ENCODE measurements around the gene NCKIPSD.

The NCKIPSD gene

DNA sequence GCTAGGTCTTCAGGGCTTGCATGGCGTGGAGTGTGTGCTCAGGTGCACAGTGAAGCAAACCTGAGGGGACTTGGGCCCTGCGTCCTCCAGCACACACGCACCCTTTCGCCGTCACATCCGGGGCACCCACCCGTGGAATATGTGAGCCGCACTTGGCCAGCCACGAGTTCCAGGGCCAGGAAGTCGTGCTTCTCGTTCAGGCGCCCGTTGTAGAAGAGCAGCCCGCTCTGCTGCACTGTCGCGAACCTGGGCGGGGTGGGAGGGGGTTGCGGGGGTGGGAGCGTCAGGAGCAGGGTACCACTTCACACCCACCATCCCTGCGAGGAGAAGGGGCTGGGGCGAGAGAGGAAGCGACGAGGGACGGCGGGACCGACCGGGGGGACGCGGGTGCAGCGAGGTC lies 30.1 kb downstream of the NCKIPSD start:
- DNase-seq (ENCODE audit: low read depth), result no peak
- peak overlapping the region; percentile 46 for H3K4me3 ChIP-seq (ENCODE audit: low read depth, low read length)

DNA sequence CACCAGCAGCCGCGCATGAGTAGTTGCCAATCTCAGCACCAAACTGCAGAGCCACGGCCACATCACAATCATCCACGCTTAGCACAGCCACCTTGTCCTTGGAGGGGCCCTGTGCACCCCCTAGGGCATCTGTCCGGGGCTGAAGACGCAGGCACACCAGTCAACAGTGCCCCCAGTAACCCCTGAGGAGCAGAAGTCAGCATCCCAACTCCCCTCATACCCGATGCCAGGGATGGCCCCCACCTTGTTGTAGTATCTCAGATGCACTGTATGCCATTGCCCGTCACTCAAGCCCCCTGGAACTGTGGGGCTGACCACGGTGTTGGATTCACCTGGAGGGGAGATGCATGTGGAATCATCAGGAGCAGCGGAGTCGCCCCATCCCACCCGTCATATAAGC lies 30.7 kb downstream of the NCKIPSD start:
- DNase-seq (ENCODE audit: low read depth), result no peak
- no peak overlapping the region for H3K4me3 ChIP-seq (ENCODE audit: low read depth, low read length)

DNA sequence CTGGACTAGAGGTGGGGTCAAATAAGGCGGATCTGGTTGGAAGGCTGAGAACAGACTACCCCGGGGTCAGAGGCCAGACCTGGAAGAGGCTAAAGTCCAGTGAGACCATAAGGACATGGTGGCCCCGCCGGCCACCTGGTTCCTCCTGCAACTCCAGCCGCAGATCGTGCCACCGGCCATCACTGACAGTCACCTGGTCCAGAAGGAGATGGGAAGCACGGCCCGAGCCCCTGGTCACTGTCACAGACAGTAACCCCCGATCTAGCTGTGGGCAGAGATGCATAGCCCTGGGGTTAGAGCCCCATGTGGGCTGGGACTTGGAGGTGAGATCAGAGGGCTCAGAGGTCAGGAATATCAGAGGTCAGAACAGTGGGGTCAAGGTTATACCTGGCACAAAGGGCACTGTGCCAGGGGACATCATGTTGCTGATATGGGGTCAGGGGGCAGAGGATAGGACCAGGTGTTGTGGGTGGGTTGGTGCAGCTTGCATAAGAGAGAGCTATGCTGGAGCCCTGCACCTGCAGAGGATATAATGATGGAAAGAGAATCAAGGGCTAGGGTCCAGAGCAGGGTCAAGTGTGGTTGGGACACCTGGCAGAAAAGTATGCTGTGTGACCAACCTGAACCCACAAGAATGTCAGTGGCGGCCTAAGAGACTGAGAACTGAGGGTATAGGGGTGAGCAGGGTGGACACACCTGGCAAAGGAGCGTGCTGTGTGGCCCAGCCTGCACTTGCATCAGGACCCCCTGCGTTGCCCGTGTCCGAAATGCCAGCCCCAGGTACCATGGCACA lies 32.6 kb downstream of the NCKIPSD start:
- DNase-seq (ENCODE audit: low read depth), result no peak
- no peak overlapping the region for H3K4me3 ChIP-seq (ENCODE audit: low read depth, low read length)

DNA sequence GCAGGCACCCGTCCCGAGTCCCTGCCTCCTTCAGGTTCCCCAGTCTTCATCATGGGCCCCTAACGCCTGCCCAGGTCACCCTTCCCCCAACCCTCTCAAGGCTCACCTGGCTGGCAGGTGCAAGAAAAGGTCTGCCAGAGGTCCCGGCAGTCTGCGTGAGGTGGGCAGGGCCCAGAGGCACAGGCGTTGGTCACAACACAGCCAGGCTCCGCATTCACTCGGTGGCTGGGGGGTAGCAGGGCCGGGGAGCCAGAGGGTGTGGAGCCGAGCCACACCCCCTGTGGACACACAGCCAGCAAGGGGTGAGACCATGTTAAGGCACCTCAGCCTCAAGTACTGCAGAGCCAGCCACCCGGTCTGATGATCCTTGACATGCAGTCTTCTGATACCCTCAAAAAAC lies 33.9 kb downstream of the NCKIPSD start:
- no peak overlapping the region for H3K4me3 ChIP-seq (ENCODE audit: low read depth, low read length)
- DNase-seq (ENCODE audit: low read depth), result no peak

DNA sequence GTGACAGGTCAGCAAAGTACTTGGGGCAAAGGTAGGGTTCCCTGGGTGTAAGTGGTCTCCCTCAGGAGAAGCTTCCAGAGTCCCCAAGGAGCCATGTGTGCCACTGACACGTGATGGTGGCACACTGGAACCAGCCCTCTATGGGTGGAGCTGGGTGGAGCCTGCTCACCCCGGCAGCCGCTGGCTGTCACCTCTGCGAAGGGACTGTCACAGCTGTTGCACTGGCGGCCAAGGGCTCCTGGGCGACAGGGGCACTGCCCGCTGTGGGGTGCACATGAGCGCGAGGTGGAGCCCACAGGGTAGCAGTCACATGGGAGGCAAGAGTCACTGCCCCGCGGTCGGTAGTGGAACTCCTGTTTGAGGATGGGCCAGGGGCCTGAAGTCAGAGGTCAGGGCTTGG lies 35.0 kb downstream of the NCKIPSD start:
- no peak overlapping the region for H3K4me3 ChIP-seq (ENCODE audit: low read depth, low read length)
- no peak for DNase-seq (ENCODE audit: low read depth)

DNA sequence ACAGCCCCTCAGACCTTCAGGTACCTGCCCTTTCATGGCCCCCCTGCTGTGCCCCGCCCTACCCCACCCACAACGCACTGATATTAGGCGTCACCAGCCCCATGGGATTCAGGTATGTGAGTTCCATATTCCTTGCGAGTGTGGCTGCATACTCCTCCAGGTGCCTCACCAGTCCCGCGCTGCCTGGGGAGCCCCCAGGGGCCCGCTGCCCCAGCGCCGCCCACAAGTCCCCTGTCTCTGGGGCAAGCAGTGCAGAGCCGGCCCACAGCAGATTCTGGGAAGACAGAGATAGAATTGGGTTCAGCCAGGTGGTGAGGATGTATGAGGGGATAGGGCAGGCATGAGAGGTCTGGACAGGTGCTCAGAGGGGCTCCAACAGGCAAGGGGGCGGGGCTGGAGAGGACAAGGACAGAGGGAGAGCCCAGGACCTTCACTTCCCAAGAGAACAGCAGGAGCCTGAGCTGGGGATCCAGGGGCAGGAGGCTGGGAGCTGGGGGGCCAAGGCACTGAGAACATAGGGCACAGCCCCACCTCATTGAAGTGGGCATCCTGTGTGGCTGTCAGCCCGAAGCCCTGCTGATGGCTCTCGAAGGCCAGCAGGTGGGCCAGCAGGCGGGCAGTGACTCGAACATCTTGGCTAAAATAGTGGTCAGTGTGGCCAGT lies 37.4 kb downstream of the NCKIPSD start:
- DNase-seq (ENCODE audit: low read depth), result no peak
- no peak overlapping the region for H3K4me3 ChIP-seq (ENCODE audit: low read depth, low read length)

DNA sequence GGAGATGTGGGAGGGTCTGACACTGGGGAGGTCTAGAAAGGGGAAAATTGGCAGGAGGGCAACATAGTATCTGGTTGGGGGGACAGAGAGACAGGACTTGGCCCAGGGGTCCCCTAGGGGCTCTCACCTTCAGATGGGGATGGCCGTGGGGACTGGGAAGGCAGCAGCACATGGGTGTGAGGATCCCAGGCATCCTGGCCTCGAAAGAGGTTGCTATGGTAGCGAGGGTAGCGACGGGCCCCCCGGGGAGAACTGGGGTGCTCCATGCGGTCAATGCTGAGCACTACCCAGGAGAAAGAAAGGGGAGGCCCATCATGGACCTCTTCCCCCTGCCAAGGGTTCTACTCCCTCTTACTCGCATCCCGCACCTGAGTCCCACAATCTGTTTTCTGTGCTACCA lies 38.0 kb downstream of the NCKIPSD start:
- no peak overlapping the region for H3K4me3 ChIP-seq (ENCODE audit: low read depth, low read length)
- DNase-seq (ENCODE audit: low read depth), result no peak

DNA sequence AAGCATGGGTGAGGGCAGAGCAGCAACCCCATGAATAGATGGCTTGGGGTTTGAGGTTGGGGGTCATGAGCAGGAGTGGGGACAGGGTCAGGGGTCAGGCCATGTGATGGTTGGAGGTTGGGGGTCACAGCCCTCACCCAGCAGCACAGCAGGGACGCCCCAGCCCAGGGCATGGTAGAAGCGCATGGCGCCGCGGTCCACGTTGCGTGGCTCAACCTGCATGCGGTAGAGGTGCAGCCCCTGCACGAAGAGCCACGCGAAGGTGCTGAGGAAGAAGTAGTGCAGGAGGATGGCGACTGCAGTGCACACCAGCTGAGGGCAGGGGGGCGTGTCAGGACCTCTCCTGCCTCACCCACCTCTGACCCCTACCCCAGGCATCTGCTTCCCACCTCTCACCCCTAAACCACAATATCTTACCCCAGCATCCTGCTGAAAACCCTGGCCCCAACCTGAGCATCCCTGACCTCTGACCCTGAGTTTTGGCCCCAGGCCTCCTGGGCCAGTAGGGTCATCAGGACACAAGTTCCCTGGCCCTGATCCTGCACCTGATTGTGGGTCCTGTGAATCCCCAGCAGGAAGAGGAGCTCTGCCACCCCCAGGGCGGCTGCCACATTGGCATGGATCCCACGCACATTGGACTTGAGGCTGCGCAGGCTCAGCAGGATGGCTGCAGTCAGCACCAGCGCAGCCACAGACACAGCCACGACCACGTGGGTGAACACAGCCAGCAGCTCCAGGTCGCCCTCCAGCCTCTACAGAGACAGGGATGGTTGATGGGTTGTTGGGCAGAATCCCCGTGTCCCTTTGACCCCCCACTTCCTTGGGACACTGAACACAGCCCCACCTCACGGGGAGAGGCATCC lies 40.6 kb downstream of the NCKIPSD start:
- DNase-seq (ENCODE audit: low read depth), result no peak
- no peak overlapping the region for H3K4me3 ChIP-seq (ENCODE audit: low read depth, low read length)

DNA sequence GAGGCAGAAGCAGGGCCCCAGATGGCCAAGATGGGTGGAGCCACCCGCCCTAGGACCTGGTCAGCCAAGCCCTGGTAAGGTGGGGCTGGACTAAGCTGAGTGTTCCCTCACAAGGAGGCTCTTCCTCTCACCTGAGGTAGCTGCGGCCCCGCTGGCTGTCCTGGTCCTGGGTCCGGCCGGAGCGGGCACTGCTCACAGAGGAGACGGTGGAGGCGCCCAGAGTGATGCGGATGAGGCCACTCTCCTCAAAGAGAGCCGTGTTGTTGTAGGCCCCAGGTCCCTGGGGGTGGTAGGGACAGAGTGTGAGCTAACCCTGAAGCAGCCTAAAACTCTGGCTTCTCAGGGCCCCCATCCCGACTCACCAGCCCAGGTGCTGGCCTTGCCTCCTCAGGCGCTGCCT lies 43.1 kb downstream of the NCKIPSD start:
- DNase-seq (ENCODE audit: low read depth), result no peak

DNA sequence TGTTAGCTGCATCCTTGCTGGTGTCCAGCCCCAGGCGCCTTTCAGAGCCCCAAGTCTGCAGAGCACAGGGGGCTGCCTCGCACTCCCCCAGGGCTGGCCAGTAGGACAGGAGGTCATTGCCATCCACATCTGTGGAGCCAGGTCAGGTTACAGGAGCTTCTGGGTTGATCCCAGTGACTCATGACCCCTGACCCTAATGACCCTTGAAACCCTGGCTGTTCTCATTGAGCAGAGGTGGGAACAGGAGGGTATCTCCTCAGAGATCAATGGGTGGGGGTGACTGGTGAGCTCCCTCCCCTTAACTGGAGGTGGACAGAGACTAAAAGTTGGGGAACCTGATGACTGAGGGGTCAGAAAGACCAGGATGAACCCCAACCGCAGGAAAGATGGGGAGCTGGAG lies 44.3 kb downstream of the NCKIPSD start:
- no peak for DNase-seq (ENCODE audit: low read depth)
- no peak overlapping the region for H3K4me3 ChIP-seq (ENCODE audit: low read depth, low read length)

More for the DNA sequence above, 43.1 kb downstream of the NCKIPSD start:
- no peak overlapping the region for H3K4me3 ChIP-seq (ENCODE audit: low read depth, low read length)

DNA sequence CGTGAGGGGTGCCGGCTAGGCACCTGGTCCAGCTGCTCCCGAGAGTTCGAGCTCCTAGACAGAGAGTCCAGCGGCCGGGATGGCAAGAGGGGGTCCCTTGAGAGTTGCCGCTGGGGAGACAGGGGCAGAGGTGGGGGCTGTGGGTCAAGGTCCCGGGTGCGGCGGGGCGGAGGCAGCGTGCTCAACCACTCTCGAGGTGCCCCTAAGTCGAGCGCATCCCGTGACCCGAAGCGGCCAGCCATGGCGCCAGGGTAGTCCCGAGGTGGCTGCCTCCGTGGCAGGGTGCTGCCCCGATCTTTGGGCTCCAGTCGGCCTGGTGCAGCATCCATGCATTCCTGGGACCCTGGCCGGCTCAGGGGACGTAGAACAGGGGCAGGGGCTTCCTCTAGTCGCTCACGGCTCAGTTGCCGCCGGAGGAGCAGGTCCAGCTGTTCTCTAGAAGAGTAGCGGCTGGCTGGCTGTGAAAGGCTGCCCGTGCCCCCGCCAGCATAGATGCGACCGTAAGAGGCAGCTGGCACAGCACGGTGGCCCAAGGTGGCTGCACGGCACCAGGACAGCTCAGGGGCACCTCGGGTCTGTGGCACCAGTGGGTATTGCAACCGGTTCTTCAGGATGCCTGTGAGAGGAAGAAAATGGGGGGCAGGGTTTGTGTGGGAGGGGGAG lies 45.6 kb downstream of the NCKIPSD start:
- H3K4me3 ChIP-seq (ENCODE audit: low read depth, low read length), result no peak overlapping the region

DNA sequence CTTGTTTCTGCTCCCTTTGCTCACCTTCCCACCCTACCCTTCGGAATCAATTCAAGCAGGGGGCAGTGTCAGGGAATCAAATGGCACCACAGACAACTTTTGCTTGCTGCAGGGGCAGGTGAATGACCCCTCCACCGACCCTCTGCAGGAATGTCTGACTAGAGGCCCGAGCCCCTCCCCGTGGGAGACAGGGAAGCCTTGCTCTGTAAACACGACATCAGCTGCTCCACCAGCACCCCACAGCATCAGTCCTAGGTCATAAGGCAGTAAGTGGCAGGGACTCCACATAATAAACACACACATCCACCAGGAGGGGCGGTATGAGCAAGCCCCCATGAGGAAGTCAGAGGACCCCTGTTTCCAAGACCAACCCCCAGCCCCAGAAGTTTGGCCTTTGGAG lies 48.4 kb downstream of the NCKIPSD start:
- H3K4me3 ChIP-seq (ENCODE audit: low read depth, low read length), result no peak overlapping the region
- no peak for DNase-seq (ENCODE audit: low read depth)

More for the DNA sequence above, 45.6 kb downstream of the NCKIPSD start:
- no peak for DNase-seq (ENCODE audit: low read depth)

DNA sequence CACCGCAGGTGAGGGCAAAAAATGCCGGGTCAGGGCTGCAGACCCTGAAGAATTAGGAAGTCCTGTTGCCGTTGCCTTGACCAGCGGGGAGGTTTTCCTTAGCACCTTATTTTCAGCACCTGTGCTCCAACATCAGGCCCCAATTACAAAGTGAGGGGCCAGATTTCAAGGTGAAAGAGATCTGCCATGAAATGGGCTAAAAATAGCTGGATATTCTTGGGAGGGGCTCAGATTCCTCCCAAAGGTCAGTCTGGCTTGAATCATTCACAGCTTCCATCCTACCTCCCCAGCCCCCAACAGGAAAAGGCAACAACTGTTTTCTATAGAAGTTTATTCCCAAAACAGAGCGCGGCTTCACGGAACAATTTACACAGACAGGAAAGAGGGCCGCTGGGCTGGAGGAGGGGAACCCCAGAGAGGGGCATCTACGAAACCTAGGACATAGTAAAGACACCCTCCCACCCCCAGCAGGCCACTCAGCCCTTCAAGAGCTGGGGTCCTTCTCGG lies 49.5 kb downstream of the NCKIPSD start:
- peak overlapping the region; percentile 98 for H3K4me3 ChIP-seq (ENCODE audit: low read depth, low read length)

DNA sequence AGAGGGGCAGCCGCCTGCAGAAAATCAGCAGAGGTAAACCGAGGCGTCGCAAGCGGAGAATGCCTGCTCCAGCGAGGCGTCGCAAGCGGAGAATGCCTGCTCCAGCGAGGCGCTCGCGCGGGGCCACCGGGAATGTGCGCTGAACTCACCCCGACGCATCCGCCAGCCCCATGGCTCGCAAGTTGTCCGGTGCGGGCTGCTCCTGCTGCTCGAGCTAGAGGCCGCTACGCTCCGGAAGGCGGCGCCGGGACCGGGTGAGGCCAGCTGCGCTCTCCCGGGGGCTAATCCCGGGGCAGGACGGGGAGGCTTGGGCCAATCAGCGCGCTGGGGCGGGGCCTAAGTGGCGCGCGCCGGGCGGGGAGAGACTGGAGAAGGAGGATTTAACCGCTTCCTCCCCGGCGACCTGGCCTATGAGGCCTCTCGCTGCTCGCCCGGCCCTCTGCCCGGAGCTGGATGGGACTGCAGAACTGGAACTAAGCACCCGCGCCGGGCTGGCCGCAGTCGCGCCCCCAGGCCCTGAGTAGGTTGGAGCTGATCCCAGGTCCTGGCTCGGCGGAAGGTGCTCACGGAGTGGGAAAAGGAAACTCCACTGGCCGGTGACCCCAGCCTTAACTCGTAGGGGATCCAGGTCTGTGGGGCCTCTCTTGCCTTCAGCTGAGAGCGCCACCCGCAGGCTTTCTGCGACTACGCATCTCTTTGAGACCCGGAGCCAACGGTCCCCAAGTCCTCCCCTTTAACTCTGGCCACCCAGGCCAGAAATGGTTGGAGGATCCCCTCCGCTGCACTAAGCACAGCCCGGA lies 50.3 kb downstream of the NCKIPSD start, which contains the start of gene SLC26A6:
Gene SLC26A6 (minus strand): TSS at position 240 of the 800 bp plus-strand sequence. CDS start 68 bp downstream, at position 172.
- DNase-seq (ENCODE audit: low read depth), result peak; percentile 84
- peak within 1 kb of the TSS; percentile 98 for H3K4me3 ChIP-seq (ENCODE audit: low read depth, low read length)

More for the DNA sequence above, 49.5 kb downstream of the NCKIPSD start:
- DNase-seq (ENCODE audit: low read depth), result no peak

DNA sequence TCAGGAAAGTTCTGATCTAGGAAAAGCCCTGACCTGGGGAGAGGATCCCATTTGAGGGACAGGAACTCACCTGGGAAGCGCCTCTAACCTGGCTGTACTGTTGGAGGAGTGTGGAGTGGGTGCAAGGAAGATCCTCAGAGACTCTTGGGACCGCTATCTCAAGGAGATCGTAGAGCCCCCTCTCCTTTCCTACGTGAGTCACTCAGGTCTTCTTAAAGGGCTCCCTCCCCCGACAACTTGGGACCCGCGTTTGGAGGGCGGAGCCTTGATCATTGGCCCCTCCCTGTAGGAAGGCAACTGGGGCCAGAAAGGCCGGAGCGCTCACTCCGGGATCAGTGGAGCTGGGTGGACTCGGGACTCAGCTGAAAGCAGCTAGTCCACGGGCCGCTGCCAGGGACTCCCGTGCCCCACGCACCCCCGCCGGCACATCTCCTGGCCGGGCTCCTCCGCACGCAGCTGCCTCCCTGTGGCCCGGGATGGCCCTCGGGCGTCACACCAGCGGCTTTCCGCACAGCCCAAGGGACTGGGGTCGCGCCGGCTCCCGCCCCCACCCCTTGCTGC lies 51.0 kb downstream of the NCKIPSD start:
- peak overlapping the region; percentile 98 for H3K4me3 ChIP-seq (ENCODE audit: low read depth, low read length)
- no peak for DNase-seq (ENCODE audit: low read depth)

DNA sequence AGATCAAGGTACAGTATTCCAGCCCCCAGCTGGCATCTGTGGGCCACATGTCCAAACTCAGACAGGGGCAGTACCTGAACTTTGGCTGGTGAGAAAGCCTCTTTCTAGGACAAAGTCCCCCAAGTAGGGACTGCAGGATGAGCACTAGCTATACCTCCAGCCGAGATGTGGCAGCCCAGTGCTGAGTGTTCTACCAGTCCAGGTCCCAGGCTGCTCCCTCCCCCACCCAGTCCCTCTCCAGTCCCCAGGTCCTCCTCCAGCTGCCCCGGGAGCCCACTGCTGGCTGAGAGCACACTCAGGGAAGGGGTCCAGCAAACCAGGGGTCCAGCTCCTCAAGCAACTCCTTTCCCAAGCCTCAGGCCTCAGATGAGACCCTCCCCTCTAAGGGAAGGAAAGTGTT lies 52.0 kb downstream of the NCKIPSD start:
- peak overlapping the region; percentile 98 for H3K4me3 ChIP-seq (ENCODE audit: low read depth, low read length)
- no peak for DNase-seq (ENCODE audit: low read depth)

DNA sequence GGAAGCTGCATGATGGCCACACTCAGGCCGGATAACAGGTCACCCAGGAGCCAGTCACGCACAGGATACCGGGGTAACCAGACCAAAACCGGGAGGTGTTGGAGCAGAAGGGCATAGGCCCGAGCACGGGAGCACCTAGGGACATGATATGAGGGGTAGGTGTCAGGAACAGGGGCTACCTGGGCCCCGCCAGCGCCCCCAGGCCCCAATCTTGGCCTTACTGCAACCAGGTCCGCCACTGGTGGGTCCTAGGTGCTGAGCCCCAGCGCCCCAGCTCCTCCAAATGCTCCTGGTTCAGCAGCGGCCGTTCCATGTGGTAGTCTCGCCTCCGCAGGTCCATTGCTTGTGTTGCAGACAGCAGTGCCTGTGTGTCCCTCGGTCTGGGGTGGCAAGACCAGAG lies 52.5 kb downstream of the NCKIPSD start:
- no peak overlapping the region for H3K4me3 ChIP-seq (ENCODE audit: low read depth, low read length)
- no peak for DNase-seq (ENCODE audit: low read depth)

All from skeletal muscle cell (primary cell).